NCI-H128 (cell line): ENCODE measurements around the gene CACNB1.

Experiments
- DNase-seq: peaks from one replicate; lab custom pipeline; 2025; ENCODE audit not compliant: unreplicated experiment; lab: John Stamatoyannopoulos, UW

The CACNB1 gene

GRCh38 chr17:39204245-39204644 lies 6.8 kb upstream of the CACNB1 start:
- DNase-seq = no peak

- no peak for DNase-seq
These were observed 3.6 kb upstream of the CACNB1 start for GRCh38 chr17:39200957-39201510.

- DNase-seq = peak; percentile 75
These were observed 2.8 kb upstream of the CACNB1 start, which contains the start of gene RPL19 for GRCh38 chr17:39200070-39200879. Gene RPL19 (plus strand): TSS chr17:39200283. CDS start chr17:39200345, 62 bp downstream.

GRCh38 chr17:39199820-39200069 lies 2.3 kb upstream of the CACNB1 start:
- DNase-seq = no peak

- no peak for DNase-seq
These were observed 707 bp upstream of the CACNB1 start for GRCh38 chr17:39198186-39198566.

GRCh38 chr17:39196808-39197291 lies 619 bp downstream of the CACNB1 start:
- no peak for DNase-seq

- DNase-seq = no peak
These were observed 1.1 kb downstream of the CACNB1 start for GRCh38 chr17:39196241-39196807.

- no peak for DNase-seq
These were observed 1.8 kb downstream of the CACNB1 start for GRCh38 chr17:39195568-39196160.

GRCh38 chr17:39194985-39195524 lies 2.4 kb downstream of the CACNB1 start:
- DNase-seq = no peak

- DNase-seq = no peak
These were observed 3.1 kb downstream of the CACNB1 start for GRCh38 chr17:39194089-39194984.

GRCh38 chr17:39193346-39193745 lies 4.1 kb downstream of the CACNB1 start:
- no peak for DNase-seq

- no peak for DNase-seq
These were observed 4.6 kb downstream of the CACNB1 start for GRCh38 chr17:39192901-39193300.

GRCh38 chr17:39191750-39192510 lies 5.5 kb downstream of the CACNB1 start:
- no peak for DNase-seq

- DNase-seq = no peak
These were observed 10.2 kb downstream of the CACNB1 start for GRCh38 chr17:39187152-39187830.

- no peak for DNase-seq
These were observed 10.9 kb downstream of the CACNB1 start for GRCh38 chr17:39186481-39187002.

- DNase-seq = no peak
These were observed 13.7 kb downstream of the CACNB1 start for GRCh38 chr17:39183720-39184119.

- no peak for DNase-seq
These were observed 14.4 kb downstream of the CACNB1 start for GRCh38 chr17:39183045-39183444.

GRCh38 chr17:39181303-39181702 lies 16.2 kb downstream of the CACNB1 start:
- DNase-seq = no peak

GRCh38 chr17:39178536-39178935 lies 18.9 kb downstream of the CACNB1 start:
- DNase-seq = no peak
